ENCODE data around the gene SYS1. TPM values are rescaled to one million over a fixed set of nuclear protein-coding genes. Genes with fewer than 3 reads are reported as not detected.

Gene SYS1
- total and polyA plus RNA-seq, 2 donors (not counting 1 experiment from before 2014, with no cell fraction given), result 25.3 to 57.7 TPM

DNA sequence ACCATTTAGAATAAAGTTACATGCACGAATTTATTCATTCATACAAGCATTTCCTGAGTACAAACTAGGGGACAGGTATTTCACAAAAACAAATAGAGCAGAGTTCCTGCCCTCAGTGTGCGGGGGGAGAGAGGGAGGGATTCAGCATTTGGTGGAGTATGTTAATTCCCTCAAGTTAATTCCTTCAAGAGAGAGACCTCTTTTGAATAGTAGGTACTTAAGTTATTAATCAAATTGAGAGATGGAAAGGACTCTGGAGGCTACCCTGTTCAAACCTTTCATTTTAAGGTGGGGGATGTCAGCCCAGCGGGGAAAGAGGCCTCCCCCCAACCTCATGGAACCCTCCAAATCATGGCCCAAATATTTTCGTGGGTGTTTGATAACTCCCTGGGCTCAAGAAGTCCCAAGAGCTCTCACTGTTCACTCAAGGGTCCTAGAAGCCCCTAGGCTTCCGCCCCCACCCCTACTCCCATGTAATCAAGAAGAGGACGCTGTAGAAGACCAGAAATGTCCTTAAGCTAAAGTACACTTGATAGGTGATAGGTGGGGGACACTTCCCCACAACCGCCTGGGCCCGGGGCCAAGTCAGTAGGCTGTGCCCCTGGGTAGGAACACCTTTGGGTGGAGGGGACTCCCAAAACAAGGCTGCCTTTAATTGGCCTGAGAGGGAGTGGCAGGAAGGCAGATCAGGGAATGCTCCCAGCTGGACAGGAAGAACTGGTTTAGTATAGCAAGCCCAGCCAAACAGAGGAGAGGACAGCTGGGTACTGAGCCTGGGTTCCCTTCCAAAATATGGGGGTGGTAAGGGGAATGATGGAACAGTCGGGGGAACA is 17.6 kb upstream of the SYS1 start:
- CTCF ChIA-PET, result no interaction called here

More for the DNA sequence above, 17.6 kb upstream of the SYS1 start:
- H3K27me3 ChIP-seq (replicated peaks in 1 of 4; ENCODE audit: control extremely low read depth in 1 of 4, control insufficient read depth in 3 of 4, insufficient read depth in 4 of 4, low read length in 3 of 4), result peaks cover 0 to 39% (median 6%) of the 10 kb centered on the region in 4 experiments
- ATAC-seq (ENCODE audit: low read depth) (no peak), DNase-seq (no peak)
- no peak overlapping the region for H3K4me3 ChIP-seq (ENCODE audit: control extremely low read depth in 1 of 5, extremely low read depth in 1 of 5, insufficient read depth in 1 of 5, low read depth in 2 of 5, low read length in 4 of 5)
- H3K9me3 Mint-ChIP-seq (ENCODE audit: insufficient read depth), result no peaks in the 10 kb centered on the region
- no peak overlapping the region for H2AFZ ChIP-seq (ENCODE audit: insufficient read depth, low read depth, low read length, poor library complexity, severe bottlenecking)
- H3K36me3 ChIP-seq (replicated peaks in 1 of 2; ENCODE audit: control extremely low read depth in 1 of 2, control insufficient read depth in 1 of 2, extremely low read depth in 1 of 2, insufficient read depth in 2 of 2, low read length in 1 of 2), result no peaks in the 10 kb centered on the region
- no peaks in the 10 kb centered on the region for H3K79me2 ChIP-seq (ENCODE audit: control insufficient read depth, insufficient read depth, low read length)
- H3K4me1 ChIP-seq (ENCODE audit: control insufficient read depth in 2 of 2, insufficient read depth in 2 of 2, low read length in 2 of 2), result peaks cover 21 to 23% of the 10 kb centered on the region in 2 donors
- no peak overlapping the region for H3K27ac Mint-ChIP-seq
- H3K9ac ChIP-seq (ENCODE audit: low read length), result no peak overlapping the region
- TF ChIP-seq EZH2 (IDR thresholded peaks at IDR 0.05; ENCODE audit: borderline replicate concordance, insufficient read depth, low read depth, low read length, poor library complexity, severe bottlenecking) (no peak), CTCF (IDR thresholded peaks at IDR 0.05) (no peak)
- H4K20me1 ChIP-seq (ENCODE audit: control insufficient read depth, insufficient read depth, low read length, poor library complexity, severe bottlenecking), result no peaks in the 10 kb centered on the region
- no peak overlapping the region for H3K4me3 Mint-ChIP-seq
- H3K4me2 ChIP-seq (replicated peaks; ENCODE audit: low read depth, low read length, poor library complexity, severe bottlenecking), result no peak overlapping the region
- peaks cover 22% of the 10 kb centered on the region for H3K27me3 Mint-ChIP-seq
- WGBS (ENCODE audit: insufficient coverage), result 80% methylated on average over 1 of the region's 9 CpGs
- POLR2A ChIA-PET, result no interaction called here
- H3K4me1 Mint-ChIP-seq, result peaks cover 10% of the 10 kb centered on the region
- H3K27ac ChIP-seq (ENCODE audit: low read length in 2 of 2), result no peak overlapping the region
- peaks cover 0 to 3% (median 0%) of the 10 kb centered on the region in 3 donors for H3K9me3 ChIP-seq (ENCODE audit: control extremely low read depth in 1 of 3, control insufficient read depth in 2 of 3, insufficient read depth in 1 of 3, low read length in 2 of 3)
- intact Hi-C loops (cut with micrococcal nuclease), result no loop called here

All from B cell (primary cell).